CD4-positive, alpha-beta T cell treated with Interleukin-4 for 4 hours (primary cell): ENCODE data around the gene DCUN1D2.
"Not testable (repeated sequence)": the region's sequence is repeated elsewhere in the genome, so short reads cannot be mapped to it uniquely, and the experiment has no call there.

ENCODE experiments used
- DNase-seq: peaks from one replicate; pipeline ENCODE4 v3.0.0-alpha.2; 2020

The DCUN1D2 gene

GRCh38 chr13:113460599-113460998 lies 29.9 kb downstream of the DCUN1D2 start:
- no peak for DNase-seq

- no peak for DNase-seq
Measured at GRCh38 chr13:113460064-113460555, 30.4 kb downstream of the DCUN1D2 start.

- DNase-seq: no peak
Measured at GRCh38 chr13:113458253-113459065, 32.1 kb downstream of the DCUN1D2 start.

- DNase-seq: no peak
Measured at GRCh38 chr13:113457510-113457909, 33.0 kb downstream of the DCUN1D2 start.

- no peak for DNase-seq
Measured at GRCh38 chr13:113456116-113456702, 34.3 kb downstream of the DCUN1D2 start.

- no peak for DNase-seq
Measured at GRCh38 chr13:113455384-113455783, 35.1 kb downstream of the DCUN1D2 start.

GRCh38 chr13:113454936-113455335 lies 35.6 kb downstream of the DCUN1D2 start:
- DNase-seq: no peak

- DNase-seq: no peak
Measured at GRCh38 chr13:113452942-113453901, 37.3 kb downstream of the DCUN1D2 start, which contains the start of gene ADPRHL1. Gene ADPRHL1, minus strand, starts transcription at chr13:113453488. Its CDS starts 51 bp downstream, at chr13:113453437.

- no peak for DNase-seq
Measured at GRCh38 chr13:113452466-113452865, 38.0 kb downstream of the DCUN1D2 start.

- DNase-seq: no peak
Measured at GRCh38 chr13:113451951-113452421, 38.5 kb downstream of the DCUN1D2 start.

GRCh38 chr13:113450861-113451620 lies 39.5 kb downstream of the DCUN1D2 start:
- DNase-seq: not testable (repeated sequence)

GRCh38 chr13:113450348-113450744 lies 40.2 kb downstream of the DCUN1D2 start:
- not testable (repeated sequence) for DNase-seq

- no peak for DNase-seq
Measured at GRCh38 chr13:113449693-113450347, 40.7 kb downstream of the DCUN1D2 start.

GRCh38 chr13:113448885-113449692 lies 41.4 kb downstream of the DCUN1D2 start:
- peak; percentile 51 for DNase-seq

- DNase-seq: no peak
Measured at GRCh38 chr13:113448545-113448884, 42.0 kb downstream of the DCUN1D2 start.

- no peak for DNase-seq
Measured at GRCh38 chr13:113447596-113447995, 42.9 kb downstream of the DCUN1D2 start.

GRCh38 chr13:113446488-113446854 lies 44.0 kb downstream of the DCUN1D2 start:
- DNase-seq: no peak

- DNase-seq: no peak
Measured at GRCh38 chr13:113445791-113446487, 44.6 kb downstream of the DCUN1D2 start.

- no peak for DNase-seq
Measured at GRCh38 chr13:113443991-113444390, 46.5 kb downstream of the DCUN1D2 start.

- DNase-seq: no peak
Measured at GRCh38 chr13:113442985-113443362, 47.5 kb downstream of the DCUN1D2 start.
